ENCODE measurements around the gene TMEM140. TPM values are rescaled to one million over a fixed set of nuclear protein-coding genes. Genes with fewer than 3 reads are reported as not detected.

Gene TMEM140
- total and polyA plus RNA-seq, 2 donors from 2014 or later = 28.2 to 31.3 TPM

DNA sequence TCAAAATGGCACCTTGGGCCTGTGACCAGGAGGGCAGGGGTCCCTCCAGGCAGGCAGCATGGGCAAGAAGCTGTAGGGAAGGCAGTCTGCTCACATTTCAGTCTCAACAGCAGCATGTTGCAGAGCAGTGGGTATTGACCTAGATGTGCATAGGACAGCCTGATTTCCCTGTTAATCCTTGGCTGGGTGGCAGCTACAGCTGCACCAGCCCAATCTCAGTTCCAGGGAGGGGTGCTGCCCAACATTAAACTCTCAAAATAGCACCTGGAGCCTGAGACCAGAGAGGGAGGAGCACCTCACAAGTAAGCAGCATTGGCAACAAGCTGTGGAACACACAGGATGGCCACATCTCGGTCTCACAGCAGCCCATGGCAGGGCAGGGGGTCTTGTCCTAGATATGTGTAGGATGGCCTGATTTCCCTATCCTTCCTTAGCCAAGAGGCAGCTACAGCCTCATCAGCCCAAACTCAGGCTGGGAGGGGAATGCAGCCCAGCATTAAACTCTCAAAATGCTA, 10.3 kb downstream of the TMEM140 start:
- Histone ChIP-seq H3K27ac (ENCODE audit: low read depth in 2 of 2, low read length in 2 of 2) (peak overlapping the region; percentile 22 to 87), H3K27me3 (ENCODE audit: control insufficient read depth, insufficient read depth, low read length) (no peaks in the 10 kb centered on the region), H3K4me1 (ENCODE audit: control insufficient read depth in 2 of 3, insufficient read depth in 2 of 3, low read depth in 1 of 3, low read length in 3 of 3) (peaks cover 5 to 47% (median 24%) of the 10 kb centered on the region in 3 donors), H3K9me3 (ENCODE audit: control insufficient read depth in 2 of 3, insufficient read depth in 1 of 3, low read length in 3 of 3) (peaks cover 0 to 15% (median 2%) of the 10 kb centered on the region in 3 donors), H3K36me3 (ENCODE audit: control insufficient read depth in 2 of 3, insufficient read depth in 3 of 3, low read length in 3 of 3) (no peaks in the 10 kb centered on the region), H3K4me3 (ENCODE audit: low read length in 3 of 3) (no peak overlapping the region), H3K9ac (ENCODE audit: low read length in 3 of 3) (no peak overlapping the region)
- FAIRE-seq (no peak), DNase-seq (no peak)
- intact Hi-C loops (cut with DNase I) = no loop called here
- TF ChIP-seq, protein P1, sequence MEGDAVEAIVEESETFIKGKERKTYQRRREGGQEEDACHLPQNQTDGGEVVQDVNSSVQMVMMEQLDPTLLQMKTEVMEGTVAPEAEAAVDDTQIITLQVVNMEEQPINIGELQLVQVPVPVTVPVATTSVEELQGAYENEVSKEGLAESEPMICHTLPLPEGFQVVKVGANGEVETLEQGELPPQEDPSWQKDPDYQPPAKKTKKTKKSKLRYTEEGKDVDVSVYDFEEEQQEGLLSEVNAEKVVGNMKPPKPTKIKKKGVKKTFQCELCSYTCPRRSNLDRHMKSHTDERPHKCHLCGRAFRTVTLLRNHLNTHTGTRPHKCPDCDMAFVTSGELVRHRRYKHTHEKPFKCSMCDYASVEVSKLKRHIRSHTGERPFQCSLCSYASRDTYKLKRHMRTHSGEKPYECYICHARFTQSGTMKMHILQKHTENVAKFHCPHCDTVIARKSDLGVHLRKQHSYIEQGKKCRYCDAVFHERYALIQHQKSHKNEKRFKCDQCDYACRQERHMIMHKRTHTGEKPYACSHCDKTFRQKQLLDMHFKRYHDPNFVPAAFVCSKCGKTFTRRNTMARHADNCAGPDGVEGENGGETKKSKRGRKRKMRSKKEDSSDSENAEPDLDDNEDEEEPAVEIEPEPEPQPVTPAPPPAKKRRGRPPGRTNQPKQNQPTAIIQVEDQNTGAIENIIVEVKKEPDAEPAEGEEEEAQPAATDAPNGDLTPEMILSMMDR (IDR thresholded peaks at IDR 0.05; ENCODE audit: borderline replicate concordance, extremely low read depth, insufficient read depth) = no peak

DNA sequence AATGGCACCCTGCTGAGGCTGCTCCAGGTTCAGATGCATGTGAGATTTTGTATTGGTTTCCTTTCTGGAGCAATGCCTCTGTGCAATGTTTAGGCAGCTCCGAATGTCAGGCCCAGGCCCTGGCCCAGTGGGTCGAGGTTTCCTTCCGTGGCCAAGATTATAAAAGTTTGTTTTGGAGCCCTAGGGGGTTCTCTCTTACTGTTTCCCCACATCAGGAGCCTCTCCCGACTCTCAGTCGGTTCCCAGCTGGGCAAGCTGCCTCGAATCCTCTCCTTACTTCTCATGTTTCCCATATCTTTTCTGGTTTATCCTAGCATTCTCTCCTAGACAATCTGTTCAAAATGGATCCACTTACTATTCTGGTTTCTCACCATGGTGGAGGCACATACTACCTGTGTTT, 11.0 kb downstream of the TMEM140 start:
- H3K27ac ChIP-seq (ENCODE audit: low read depth in 2 of 2, low read length in 2 of 2) = peak overlapping the region; percentile 22 to 87
- intact Hi-C loops (cut with DNase I) = no loop called here

DNA sequence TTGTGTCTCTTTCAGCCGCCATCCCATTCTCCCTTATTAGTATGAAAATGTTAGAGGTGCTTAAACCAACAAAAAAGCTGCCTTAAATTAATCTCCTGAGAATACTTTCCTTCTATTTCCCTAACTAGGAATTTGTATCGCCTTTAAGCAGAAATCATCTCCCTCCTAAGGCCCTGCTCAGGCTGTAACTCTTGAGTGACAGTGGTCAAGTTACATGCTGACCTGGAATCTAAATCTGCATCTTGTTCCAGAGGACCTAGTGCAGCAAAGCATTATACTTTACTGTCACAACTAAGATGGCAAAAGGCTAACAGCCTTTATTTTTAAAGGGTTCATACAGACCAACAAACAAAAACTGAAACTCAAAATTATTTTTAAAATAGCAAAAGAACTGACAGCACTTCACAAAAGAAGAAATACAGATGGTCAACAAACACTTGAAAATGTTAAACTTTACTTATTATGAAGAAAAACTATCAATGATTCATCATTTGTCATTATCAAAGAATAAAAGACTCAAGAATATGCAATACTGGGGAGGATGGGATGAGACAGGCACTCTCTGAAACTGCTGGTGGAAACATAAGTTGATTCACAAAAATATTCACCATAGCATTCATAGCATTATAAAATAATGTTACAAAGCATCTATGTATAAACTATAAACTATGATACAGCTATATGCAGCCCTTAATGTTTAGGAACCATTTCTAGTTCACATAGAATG, 11.7 kb downstream of the TMEM140 start:
- H3K4me1 ChIP-seq (ENCODE audit: control insufficient read depth in 2 of 3, insufficient read depth in 2 of 3, low read depth in 1 of 3, low read length in 3 of 3) = peaks cover 5 to 47% (median 24%) of the 10 kb centered on the region in 3 donors
- H3K9ac ChIP-seq (ENCODE audit: low read length in 3 of 3) = no peak overlapping the region
- H3K36me3 ChIP-seq (ENCODE audit: control insufficient read depth in 2 of 3, insufficient read depth in 3 of 3, low read length in 3 of 3) = peaks cover 0 to 4% (median 0%) of the 10 kb centered on the region in 3 donors
- FAIRE-seq (no peak), DNase-seq (peak in 1 of 5 donors; percentile 29)
- peaks cover 0 to 11% (median 2%) of the 10 kb centered on the region in 3 donors for H3K9me3 ChIP-seq (ENCODE audit: control insufficient read depth in 2 of 3, insufficient read depth in 1 of 3, low read length in 3 of 3)
- intact Hi-C loops (cut with DNase I) = no loop called here
- TF ChIP-seq, protein P1 (IDR thresholded peaks at IDR 0.05; ENCODE audit: borderline replicate concordance, extremely low read depth, insufficient read depth) = no peak
- no peaks in the 10 kb centered on the region for H3K27me3 ChIP-seq (ENCODE audit: control insufficient read depth, insufficient read depth, low read length)
- peak overlapping the region; percentile 35 to 87 for H3K27ac ChIP-seq (ENCODE audit: low read depth in 2 of 2, low read length in 2 of 2)
- H3K4me3 ChIP-seq (ENCODE audit: low read length in 3 of 3) = peak overlapping the region in 1 of 3 donors; percentile 3

More for the DNA sequence above, 11.0 kb downstream of the TMEM140 start:
- DNase-seq (no peak), FAIRE-seq (no peak)
- Histone ChIP-seq H3K9ac (ENCODE audit: low read length in 3 of 3) (no peak overlapping the region), H3K4me3 (ENCODE audit: low read length in 3 of 3) (no peak overlapping the region), H3K4me1 (ENCODE audit: control insufficient read depth in 2 of 3, insufficient read depth in 2 of 3, low read depth in 1 of 3, low read length in 3 of 3) (peaks cover 5 to 47% (median 24%) of the 10 kb centered on the region in 3 donors), H3K36me3 (ENCODE audit: control insufficient read depth in 2 of 3, insufficient read depth in 3 of 3, low read length in 3 of 3) (no peaks in the 10 kb centered on the region), H3K27me3 (ENCODE audit: control insufficient read depth, insufficient read depth, low read length) (no peaks in the 10 kb centered on the region), H3K9me3 (ENCODE audit: control insufficient read depth in 2 of 3, insufficient read depth in 1 of 3, low read length in 3 of 3) (peaks cover 0 to 11% (median 2%) of the 10 kb centered on the region in 3 donors)
- TF ChIP-seq, protein P1 (IDR thresholded peaks at IDR 0.05; ENCODE audit: borderline replicate concordance, extremely low read depth, insufficient read depth) = no peak
